Measurements from ENCODE around the gene ZBTB17.

GRCh38 chr1:15931401-15931800 is 44.5 kb downstream of the ZBTB17 start:
- TF ChIP-seq POLR2A (IDR thresholded peaks at IDR 0.05; ENCODE audit: low read depth, low read length): no peak
- no peak for TF ChIP-seq POLR2AphosphoS5 (IDR thresholded peaks at IDR 0.05; ENCODE audit: low read depth, low read length)
